HepG2 (cell line): ENCODE results near the gene TBX15. TPM values are rescaled to one million over a fixed set of nuclear protein-coding genes. Genes with fewer than 3 reads are reported as not detected.
A peak's percentile ranks its signal among the peaks of the same experiment; 100 is the strongest.

Source experiments
- CEBPB ChIP-seq: IDR thresholded peaks from 2 replicates; pipeline ENCODE4 v1.6.1; 2011; ENCODE audit warnings: low read depth, low read length, improper control_type of control experiment, borderline replicate concordance
- HDAC1 ChIP-seq: sonication (generic); formaldehyde crosslinking; IDR thresholded peaks from 2 replicates; pipeline ENCODE4 v1.5.1; 2020; ENCODE audit warnings: mild to moderate bottlenecking, missing genetic modification reagents
- HOMEZ ChIP-seq: IDR thresholded peaks from 2 replicates; pipeline ENCODE4 v1.6.1; 2016; ENCODE audit warnings: low read depth
- JUND ChIP-seq: sonication (generic); formaldehyde crosslinking; IDR thresholded peaks from 2 replicates; pipeline ENCODE4 v1.8.0; 2022; ENCODE audit warnings: mild to moderate bottlenecking, missing genetic modification reagents
- MLXIP ChIP-seq: sonication (generic); formaldehyde crosslinking; IDR thresholded peaks from 2 replicates; pipeline ENCODE4 v1.9.0; 2021; ENCODE audit warnings: missing genetic modification reagents, borderline replicate concordance
- SOX13 ChIP-seq, 3 experiments: fragments of 450-650 bp in 1 of 3; sonication (generic) in 1 of 3; formaldehyde crosslinking in 1 of 3; IDR thresholded peaks in 2 of 3; conservative IDR thresholded peaks in 1 of 3; 2 replicates each; pipeline versions ENCODE4 v1.5.0 to v1.6.1; 2016 to 2020; ENCODE audit warnings: antibody characterized with exemption in 1 of 3, mild to moderate bottlenecking in 1 of 3, missing compliant biosample characterization in 1 of 3, missing genetic modification reagents in 1 of 3, moderate library complexity in 1 of 3
- ZBTB34 ChIP-seq: sonication (generic); formaldehyde crosslinking; IDR thresholded peaks from 2 replicates; pipeline ENCODE4 v1.8.0; 2022; ENCODE audit warnings: mild to moderate bottlenecking, missing genetic modification reagents
- ZMAT3 ChIP-seq: sonication (generic); formaldehyde crosslinking; conservative IDR thresholded peaks from 2 replicates; pipeline ENCODE4 v1.7.0; 2021; ENCODE audit warnings: missing genetic modification reagents
- ZMYM4 ChIP-seq: sonication (generic); formaldehyde crosslinking; IDR thresholded peaks from 2 replicates; pipeline ENCODE4 v1.8.1; 2023; ENCODE audit warnings: mild to moderate bottlenecking, missing genetic modification reagents
- ZNF280D ChIP-seq: sonication (generic); formaldehyde crosslinking; IDR thresholded peaks from 2 replicates; pipeline ENCODE4 v1.5.1; 2020; ENCODE audit warnings: mild to moderate bottlenecking, missing genetic modification reagents
- ZNF30 ChIP-seq: sonication (generic); formaldehyde crosslinking; IDR thresholded peaks from 2 replicates; pipeline ENCODE4 v1.5.0; 2020; ENCODE audit warnings: mild to moderate bottlenecking, missing genetic modification reagents
- ZNF331 ChIP-seq: sonication (generic); formaldehyde crosslinking; IDR thresholded peaks from 2 replicates; pipeline ENCODE4 v1.4.0; 2020; ENCODE audit warnings: missing genetic modification reagents
- ZNF644 ChIP-seq: IDR thresholded peaks from 2 replicates; pipeline ENCODE4 v1.6.1; 2016; ENCODE audit warnings: low read depth
- polyA plus RNA-seq, 8 experiments: library from polyadenylated mRNA; depleted of rRNA in 3 of 8; stranded (reverse) in 7 of 8; unstranded in 1 of 8; fragments of >200 nt; fragmentation: Illumina TruSeq in 4 of 8; extraction: Trizol in 4 of 8; gene quantifications; 2 replicates each; pipeline versions ENCODE4 v1.2.1 to v1.2.3, GENCODE V29; 2011 to 2016; ENCODE audit warnings: low read depth in 4 of 8, missing spikeins in 1 of 8, mixed read lengths in 1 of 8; ENCODE audit not compliant: insufficient read depth in 1 of 8
- total RNA-seq, 5 experiments: library from RNA; depleted of rRNA; stranded (reverse); fragments of >200 nt; fragmentation: Illumina TruSeq; extraction: Trizol; gene quantifications; 2 replicates each; pipeline ENCODE4 v1.2.3, GENCODE V29; 2016; ENCODE audit warnings: low read depth in 1 of 5

The TBX15 gene
- total and polyA plus RNA-seq, 2 of the 13 experiments (the other 11 are each of a cell fraction or from before 2014, with no cell fraction given), result 0.42 to 1.9 TPM

GRCh38 chr1:118914379-118915161 lies 73.6 kb downstream of the TBX15 start (continued):
- TF ChIP-seq ZNF30 (CRISPR knock-in tag), result no peak
- peak; percentile 88 for TF ChIP-seq ZNF644 (CRISPR knock-in tag)
- peak; percentile 31; the same call in 1 of the 2 replicates for TF ChIP-seq CEBPB
- TF ChIP-seq JUND (CRISPR knock-in tag), result no peak
- 0 out of 2 replicates have a peak, but pooled peaks have one; percentile 41 for TF ChIP-seq ZNF280D (CRISPR knock-in tag)
- TF ChIP-seq HDAC1 (CRISPR knock-in tag), result peak; percentile 53
- TF ChIP-seq ZBTB34 (CRISPR knock-in tag), result 0 out of 2 replicates have a peak, but pooled peaks have one; percentile 51
- TF ChIP-seq SOX13 (IDR thresholded peaks at IDR 0.05), result no peak
- TF ChIP-seq SOX13 (CRISPR knock-in tag; conservative IDR thresholded peaks at IDR 0.05 in 1 of 2, IDR thresholded peaks at IDR 0.05 in 1 of 2), result peak in 1 of 2 experiments; percentile 68; a peak in 1 of 4 replicates
- TF ChIP-seq ZNF331 (CRISPR knock-in tag), result peak; percentile 57; the same call in 1 of the 2 replicates
- peak; percentile 88; the same call in 1 of the 2 replicates for TF ChIP-seq MLXIP
- TF ChIP-seq ZMYM4 (CRISPR knock-in tag), result peak; percentile 43; the same call in 1 of the 2 replicates
- peak; percentile 41; the same call in 1 of the 2 replicates for TF ChIP-seq ZMAT3 (CRISPR knock-in tag)
- TF ChIP-seq HOMEZ (CRISPR knock-in tag), result peak; percentile 88; the same call in 1 of the 2 replicates
